Activated CD8-positive, alpha-beta memory T cell treated with anti-CD3 and anti-CD28 coated beads, Interleukin-2, amount 10 ng/mL, durations not matched to agents 7 days and 5 days (primary cell): ENCODE measurements around the gene WBP4. TPM values are rescaled to one million over a fixed set of nuclear protein-coding genes. Genes with fewer than 3 reads are reported as not detected.

Source experiments
- ATAC-seq: fragments of 150-1000 bp; cut with Tn5 transposase; one replicate; pipeline ENCODE4 v1.10.0; 2021; ENCODE audit warnings: moderate library complexity
- CTCF ChIA-PET: fragments of 350-600 bp; sonication (Branson Sonifier 250); formaldehyde crosslinking; loops from one replicate; lab custom pipeline; 2021; ENCODE audit warnings: antibody characterized with exemption; lab: Charles Lee
- DNase-seq: peaks from one replicate; pipeline ENCODE4 v3.0.0-alpha.2; 2020
- H3K27ac Mint-ChIP-seq: one replicate; pipeline ENCODE4 v1.8.0; 2021; ENCODE audit warnings: mild to moderate bottlenecking, mixed read lengths
- H3K27me3 Mint-ChIP-seq: one replicate; pipeline ENCODE4 v1.8.0; 2021; ENCODE audit warnings: mixed read lengths
- H3K36me3 Mint-ChIP-seq: one replicate; pipeline ENCODE4 v1.8.0; 2021; ENCODE audit warnings: mild to moderate bottlenecking, mixed read lengths
- H3K4me1 Mint-ChIP-seq: one replicate; pipeline ENCODE4 v1.8.0; 2021; ENCODE audit warnings: mixed read lengths
- H3K4me3 Mint-ChIP-seq: one replicate; pipeline ENCODE4 v1.8.0; 2021; ENCODE audit warnings: mild to moderate bottlenecking, moderate library complexity, mixed read lengths
- H3K9me3 Mint-ChIP-seq: one replicate; pipeline ENCODE4 v1.8.0; 2022; ENCODE audit warnings: low read depth, mixed read lengths
- total RNA-seq, 2 experiments: library from RNA; stranded (reverse); gene quantifications; one replicate each; pipeline ENCODE4 v1.2.3, GENCODE V29; 2021

The WBP4 gene
- total RNA-seq, 2 experiments from 2014 or later: 8.4 to 13.2 TPM

- peaks cover 9% of the 10 kb centered on the region for H3K36me3 Mint-ChIP-seq
- H3K4me3 Mint-ChIP-seq: peak overlapping the region; percentile 14
- no peak overlapping the region for H3K27ac Mint-ChIP-seq
- DNase-seq (peak; percentile 54), ATAC-seq (peak; percentile 73)
- no peaks in the 10 kb centered on the region for H3K9me3 Mint-ChIP-seq
- H3K27me3 Mint-ChIP-seq: no peaks in the 10 kb centered on the region
- CTCF ChIA-PET: interaction anchor here (0.6 to 4.0 kb wide), 30 partner anchors 10 to 277 kb away, joined by 3 to 29 read pairs (median 4); partner anchors contain the start of gene ELF1
- peaks cover 58% of the 10 kb centered on the region for H3K4me1 Mint-ChIP-seq
These were observed 7.0 kb upstream of the WBP4 start for GRCh38 chr13:41054212-41054877.

GRCh38 chr13:41054919-41055619 lies 6.2 kb upstream of the WBP4 start:
- Mint-ChIP-seq H3K4me3 (no peak overlapping the region), H3K9me3 (no peaks in the 10 kb centered on the region), H3K27me3 (no peaks in the 10 kb centered on the region), H3K27ac (no peak overlapping the region), H3K4me1 (peaks cover 60% of the 10 kb centered on the region), H3K36me3 (peaks cover 5% of the 10 kb centered on the region)
- no peak for DNase-seq
- no peak for ATAC-seq
- CTCF ChIA-PET: interaction anchor here (0.6 to 4.0 kb wide), 26 partner anchors 9 to 278 kb away, joined by 3 to 29 read pairs (median 4); partner anchors contain the start of gene ELF1

GRCh38 chr13:41056194-41056593 lies 5.1 kb upstream of the WBP4 start:
- no peak for DNase-seq
- no peaks in the 10 kb centered on the region for H3K9me3 Mint-ChIP-seq
- H3K36me3 Mint-ChIP-seq: peaks cover 4% of the 10 kb centered on the region
- no peak overlapping the region for H3K27ac Mint-ChIP-seq
- H3K27me3 Mint-ChIP-seq: peaks cover 1% of the 10 kb centered on the region
- ATAC-seq: no peak
- H3K4me3 Mint-ChIP-seq: no peak overlapping the region
- peaks cover 53% of the 10 kb centered on the region for H3K4me1 Mint-ChIP-seq
- CTCF ChIA-PET: interaction anchor here (1.2 to 4.0 kb wide), 5 partner anchors 32 to 81 kb away, joined by 3 to 29 read pairs (median 9); partner anchors contain the start of gene ELF1

- DNase-seq: no peak
- peaks cover 2% of the 10 kb centered on the region for H3K27me3 Mint-ChIP-seq
- H3K36me3 Mint-ChIP-seq: peaks cover 2% of the 10 kb centered on the region
- no peak for ATAC-seq
- peaks cover 50% of the 10 kb centered on the region for H3K4me1 Mint-ChIP-seq
- H3K4me3 Mint-ChIP-seq: no peak overlapping the region
- CTCF ChIA-PET: interaction anchor here (1.1 kb wide), 1 partner anchor 42 kb away, joined by 3 read pairs; no protein-coding TSS in a partner anchor
- H3K9me3 Mint-ChIP-seq: no peaks in the 10 kb centered on the region
- no peak overlapping the region for H3K27ac Mint-ChIP-seq
These were observed 4.2 kb upstream of the WBP4 start for GRCh38 chr13:41056826-41057711.

GRCh38 chr13:41058295-41059070 lies 2.8 kb upstream of the WBP4 start:
- no peak for ATAC-seq
- CTCF ChIA-PET: interaction anchor here (1.1 to 3.3 kb wide), 4 partner anchors 39 to 84 kb away, joined by 3 to 27 read pairs (median 10); partner anchors contain the start of gene ELF1
- Mint-ChIP-seq H3K36me3 (peaks cover 2% of the 10 kb centered on the region), H3K4me1 (peaks cover 62% of the 10 kb centered on the region), H3K27me3 (peaks cover 2% of the 10 kb centered on the region), H3K27ac (no peak overlapping the region), H3K9me3 (no peaks in the 10 kb centered on the region), H3K4me3 (peak overlapping the region; percentile 99)
- DNase-seq: no peak

GRCh38 chr13:41059456-41060081 lies 1.7 kb upstream of the WBP4 start:
- Mint-ChIP-seq H3K27me3 (peaks cover 2% of the 10 kb centered on the region), H3K27ac (peak overlapping the region; percentile 98), H3K4me1 (peaks cover 60% of the 10 kb centered on the region), H3K36me3 (peaks cover 7% of the 10 kb centered on the region), H3K4me3 (peak overlapping the region; percentile 99), H3K9me3 (no peaks in the 10 kb centered on the region)
- ATAC-seq: no peak
- CTCF ChIA-PET: interaction anchor here (0.9 to 3.3 kb wide), 7 partner anchors 9 to 89 kb away, joined by 3 to 27 read pairs (median 4); partner anchors contain the start of gene ELF1
- no peak for DNase-seq

GRCh38 chr13:41060082-41060723 lies 1.1 kb upstream of the WBP4 start:
- no peaks in the 10 kb centered on the region for H3K9me3 Mint-ChIP-seq
- ATAC-seq (peak; percentile 44), DNase-seq (peak; percentile 83)
- H3K27me3 Mint-ChIP-seq: peaks cover 2% of the 10 kb centered on the region
- H3K36me3 Mint-ChIP-seq: peaks cover 12% of the 10 kb centered on the region
- CTCF ChIA-PET: interaction anchor here (0.7 to 3.3 kb wide), 14 partner anchors 9 to 246 kb away, joined by 3 to 27 read pairs (median 4); partner anchors contain the start of gene ELF1
- peak overlapping the region; percentile 99 for H3K4me3 Mint-ChIP-seq
- peaks cover 55% of the 10 kb centered on the region for H3K4me1 Mint-ChIP-seq
- peak overlapping the region; percentile 98 for H3K27ac Mint-ChIP-seq

GRCh38 chr13:41060724-41061074 lies 610 bp upstream of the WBP4 start:
- peaks cover 17% of the 10 kb centered on the region for H3K36me3 Mint-ChIP-seq
- DNase-seq (peak; percentile 88), ATAC-seq (peak; percentile 57)
- CTCF ChIA-PET: interaction anchor here (0.7 to 3.3 kb wide), 14 partner anchors 11 to 271 kb away, joined by 3 to 27 read pairs (median 4); partner anchors contain the start of genes ELF1 and SLC25A15
- H3K9me3 Mint-ChIP-seq: no peaks in the 10 kb centered on the region
- H3K4me3 Mint-ChIP-seq: peak overlapping the region; percentile 99
- H3K4me1 Mint-ChIP-seq: peaks cover 52% of the 10 kb centered on the region
- peak overlapping the region; percentile 98 for H3K27ac Mint-ChIP-seq
- H3K27me3 Mint-ChIP-seq: peaks cover 2% of the 10 kb centered on the region

- peaks cover 42% of the 10 kb centered on the region for H3K4me1 Mint-ChIP-seq
- ATAC-seq: peak; percentile 31
- H3K27ac Mint-ChIP-seq: peak overlapping the region; percentile 98
These were observed 867 bp downstream of the WBP4 start for GRCh38 chr13:41061914-41062837.

GRCh38 chr13:41064493-41064892 lies 3.2 kb downstream of the WBP4 start:
- ATAC-seq (no peak), DNase-seq (no peak)
- Mint-ChIP-seq H3K36me3 (peaks cover 37% of the 10 kb centered on the region), H3K4me1 (peaks cover 27% of the 10 kb centered on the region), H3K9me3 (no peaks in the 10 kb centered on the region), H3K27ac (no peak overlapping the region), H3K27me3 (peaks cover 2% of the 10 kb centered on the region), H3K4me3 (no peak overlapping the region)
- CTCF ChIA-PET: interaction anchor here (1.0 kb wide), 1 partner anchor 10 kb away, joined by 4 read pairs; no protein-coding TSS in a partner anchor

More at GRCh38 chr13:41061914-41062837, 867 bp downstream of the WBP4 start:
- Mint-ChIP-seq H3K4me3 (peak overlapping the region; percentile 99), H3K27me3 (peaks cover 2% of the 10 kb centered on the region), H3K36me3 (peaks cover 27% of the 10 kb centered on the region), H3K9me3 (no peaks in the 10 kb centered on the region)
- CTCF ChIA-PET: interaction anchor here (0.6 to 3.3 kb wide), 5 partner anchors 11 to 157 kb away, joined by 3 to 27 read pairs (median 6); partner anchors contain the start of gene ELF1
- no peak for DNase-seq
